CD14-positive monocyte (primary cell): ENCODE data around the gene INKA1. TPM values are rescaled to one million over a fixed set of nuclear protein-coding genes. Genes with fewer than 3 reads are reported as not detected.

Experiments used
- DNase-seq, 3 donors: peaks; one replicate each; pipeline ENCODE4 v3.0.0-alpha.2; 2011 to 2022
- H2AFZ ChIP-seq: 2 replicates; pipeline ENCODE4 v1.6.0; 2012; ENCODE audit warnings: mild to moderate bottlenecking, low read depth, low read length, inconsistent platforms; ENCODE audit not compliant: insufficient read depth, poor library complexity, severe bottlenecking
- H3K27ac ChIP-seq, 2 donors: 1 replicate in 1 of 2; 2 replicates in 1 of 2; pipeline ENCODE4 v1.5.1; 2012 to 2013; ENCODE audit warnings: low read length in 2 of 2, control low read depth in 1 of 2, inconsistent platforms in 1 of 2, low read depth in 1 of 2, mild to moderate bottlenecking in 1 of 2
- H3K27me3 ChIP-seq, 2 donors: one replicate each; pipeline versions ENCODE4 v1.6.0 to v1.6.1; 2011 to 2013; ENCODE audit warnings: low read length in 2 of 2; ENCODE audit not compliant: control insufficient read depth in 2 of 2, insufficient read depth in 2 of 2
- H3K36me3 ChIP-seq, 2 donors: replicated peaks in 1 of 2; 1 replicate in 1 of 2; 2 replicates in 1 of 2; pipeline versions ENCODE4 v1.5.1 to v1.6.1; 2012 to 2013; ENCODE audit warnings: low read length in 2 of 2, control low read depth in 1 of 2, inconsistent platforms in 1 of 2, mild to moderate bottlenecking in 1 of 2; ENCODE audit not compliant: insufficient read depth in 2 of 2, control insufficient read depth in 1 of 2
- H3K4me1 ChIP-seq, 2 donors: 1 replicate in 1 of 2; 2 replicates in 1 of 2; pipeline versions ENCODE4 v1.5.1 to v1.6.1; 2012 to 2013; ENCODE audit warnings: low read length in 2 of 2, control low read depth in 1 of 2, inconsistent platforms in 1 of 2, mild to moderate bottlenecking in 1 of 2, moderate library complexity in 1 of 2; ENCODE audit not compliant: insufficient read depth in 2 of 2, control insufficient read depth in 1 of 2
- H3K4me2 ChIP-seq: replicated peaks from 2 replicates; pipeline ENCODE3; 2012; ENCODE audit warnings: low read length, moderate library complexity, mild to moderate bottlenecking; ENCODE audit not compliant: poor library complexity, severe bottlenecking; ENCODE audit errors: extremely low read depth
- H3K4me3 ChIP-seq, 3 experiments: fragments of 200-600 bp in 1 of 3; sonication (generic) in 1 of 3; replicated peaks in 1 of 3; 1 replicate in 2 of 3; 2 replicates in 1 of 3; pipeline ENCODE4 v1.5.1; 2011 to 2013; ENCODE audit warnings: low read length in 3 of 3, mild to moderate bottlenecking in 3 of 3, control low read depth in 2 of 3, low read depth in 2 of 3, inconsistent platforms in 1 of 3, moderate library complexity in 1 of 3
- H3K79me2 ChIP-seq: 2 replicates; pipeline ENCODE4 v1.6.0; 2012; ENCODE audit warnings: mild to moderate bottlenecking, control low read depth, inconsistent platforms, low read length, moderate library complexity; ENCODE audit not compliant: insufficient read depth
- H3K9ac ChIP-seq: 2 replicates; pipeline ENCODE4 v1.6.0; 2017; ENCODE audit warnings: low read length, mild to moderate bottlenecking; ENCODE audit not compliant: insufficient read depth, poor library complexity, severe bottlenecking
- H3K9me3 ChIP-seq, 2 donors: replicated peaks in 1 of 2; 1 replicate in 1 of 2; 2 replicates in 1 of 2; pipeline versions ENCODE4 v1.5.1 to v1.6.1; 2012 to 2013; ENCODE audit warnings: low read length in 2 of 2, control low read depth in 1 of 2; ENCODE audit not compliant: control insufficient read depth in 1 of 2, insufficient read depth in 1 of 2
- H4K20me1 ChIP-seq: 2 replicates; pipeline ENCODE4 v1.6.0; 2012; ENCODE audit warnings: mild to moderate bottlenecking, low read length, control low read depth, moderate library complexity; ENCODE audit not compliant: insufficient read depth
- H3K27ac Mint-ChIP-seq, 7 donors: one replicate each; pipeline ENCODE4 v1.8.0; 2020; ENCODE audit warnings: mild to moderate bottlenecking in 7 of 7, mixed read lengths in 7 of 7, moderate library complexity in 6 of 7, inconsistent platforms in 2 of 7
- H3K27me3 Mint-ChIP-seq, 3 donors: one replicate each; pipeline ENCODE4 v1.8.0; 2021 to 2022; ENCODE audit warnings: low read depth in 3 of 3, mild to moderate bottlenecking in 3 of 3, mixed read lengths in 3 of 3, moderate library complexity in 3 of 3, inconsistent platforms in 1 of 3
- H3K36me3 Mint-ChIP-seq, 2 donors: one replicate each; pipeline ENCODE4 v1.8.0; 2020; ENCODE audit warnings: mixed read lengths in 2 of 2, inconsistent platforms in 1 of 2, mild to moderate bottlenecking in 1 of 2
- H3K4me1 Mint-ChIP-seq: one replicate; pipeline ENCODE4 v1.8.0; 2020; ENCODE audit warnings: mild to moderate bottlenecking, mixed read lengths
- H3K4me3 Mint-ChIP-seq, 2 donors: one replicate each; pipeline ENCODE4 v1.8.0; 2020; ENCODE audit warnings: mild to moderate bottlenecking in 2 of 2, mixed read lengths in 2 of 2, moderate library complexity in 1 of 2
- H3K9me3 Mint-ChIP-seq, 7 donors: one replicate each; pipeline ENCODE4 v1.8.0; 2020 to 2022; ENCODE audit warnings: mixed read lengths in 7 of 7, mild to moderate bottlenecking in 6 of 7, moderate library complexity in 6 of 7, inconsistent platforms in 2 of 7
- WGBS: methylation state at CpG from one replicate; pipeline ENCODE4 v1.1.5; 2013; ENCODE audit warnings: missing lambda C conversion rate; ENCODE audit not compliant: insufficient coverage; 5-methylcytosine and 5-hydroxymethylcytosine counted together
- intact Hi-C, 2 donors: fragments of 100-400 bp; cut with micrococcal nuclease; formaldehyde crosslinking; loops; one replicate each; pipeline versions ENCODE4 v1.15.0 to v1.15.1; 2023
- polyA plus RNA-seq, 3 donors: library from polyadenylated mRNA; depleted of rRNA in 1 of 3; unstranded in 2 of 3; stranded (reverse) in 1 of 3; fragments of 300-500 nt in 2 of 3; fragments of >200 nt in 1 of 3; fragmentation: Illumina TruSeq in 2 of 3; gene quantifications; 1 replicate in 2 of 3; 2 replicates in 1 of 3; pipeline ENCODE4 v1.2.3, GENCODE V29; 2012 to 2021
- TF ChIP-seq, protein P1 (sequence below): fragments of 200-600 bp; IDR thresholded peaks from one replicate; pipeline ENCODE4 v1.8.0; 2022; ENCODE audit warnings: antibody characterized with exemption, mild to moderate bottlenecking

The INKA1 gene
- polyA plus RNA-seq, 3 donors = 0.43 to 1.3 (median 1.3) TPM

DNA sequence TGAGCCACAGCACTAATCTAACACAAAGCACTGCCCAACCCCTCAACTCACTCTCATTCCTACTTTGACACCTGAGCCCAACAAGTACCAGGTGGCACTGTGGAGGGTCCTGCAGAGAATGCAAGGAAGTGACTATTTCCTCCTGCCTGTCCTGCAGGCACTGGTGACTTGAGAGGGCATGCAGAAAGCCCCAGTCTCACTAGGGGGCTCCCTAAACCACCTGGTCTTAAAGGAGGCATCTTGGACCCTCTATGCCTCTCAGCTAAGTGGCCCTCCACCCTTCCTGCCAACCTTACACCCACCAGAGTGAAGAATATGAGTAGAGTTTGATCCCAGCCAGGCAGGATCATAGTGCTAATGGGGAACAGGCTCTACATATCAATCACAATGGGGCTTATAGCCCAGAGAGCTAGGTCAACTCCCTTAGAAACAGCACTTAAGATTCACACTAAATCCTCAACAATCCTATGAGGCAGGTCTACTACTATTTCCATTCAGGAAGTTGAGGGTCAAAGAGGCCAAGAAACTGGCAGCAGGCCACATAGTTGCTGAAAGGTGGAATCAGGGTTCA lies 38.1 kb downstream of the INKA1 start:
- H3K79me2 ChIP-seq = no peaks in the 10 kb centered on the region
- no peaks in the 10 kb centered on the region for H3K27me3 ChIP-seq
- intact Hi-C loops = no loop called here
- TF ChIP-seq, protein P1, sequence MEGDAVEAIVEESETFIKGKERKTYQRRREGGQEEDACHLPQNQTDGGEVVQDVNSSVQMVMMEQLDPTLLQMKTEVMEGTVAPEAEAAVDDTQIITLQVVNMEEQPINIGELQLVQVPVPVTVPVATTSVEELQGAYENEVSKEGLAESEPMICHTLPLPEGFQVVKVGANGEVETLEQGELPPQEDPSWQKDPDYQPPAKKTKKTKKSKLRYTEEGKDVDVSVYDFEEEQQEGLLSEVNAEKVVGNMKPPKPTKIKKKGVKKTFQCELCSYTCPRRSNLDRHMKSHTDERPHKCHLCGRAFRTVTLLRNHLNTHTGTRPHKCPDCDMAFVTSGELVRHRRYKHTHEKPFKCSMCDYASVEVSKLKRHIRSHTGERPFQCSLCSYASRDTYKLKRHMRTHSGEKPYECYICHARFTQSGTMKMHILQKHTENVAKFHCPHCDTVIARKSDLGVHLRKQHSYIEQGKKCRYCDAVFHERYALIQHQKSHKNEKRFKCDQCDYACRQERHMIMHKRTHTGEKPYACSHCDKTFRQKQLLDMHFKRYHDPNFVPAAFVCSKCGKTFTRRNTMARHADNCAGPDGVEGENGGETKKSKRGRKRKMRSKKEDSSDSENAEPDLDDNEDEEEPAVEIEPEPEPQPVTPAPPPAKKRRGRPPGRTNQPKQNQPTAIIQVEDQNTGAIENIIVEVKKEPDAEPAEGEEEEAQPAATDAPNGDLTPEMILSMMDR = no peak
- peaks cover 28 to 56% of the 10 kb centered on the region in 2 donors for H3K36me3 Mint-ChIP-seq
- no peaks in the 10 kb centered on the region for H3K9me3 ChIP-seq
- no peaks in the 10 kb centered on the region for H3K4me1 ChIP-seq
- no peak overlapping the region for H3K4me3 Mint-ChIP-seq
- H2AFZ ChIP-seq = no peak overlapping the region
- H3K27ac Mint-ChIP-seq = no peak overlapping the region
- peaks cover 0 to 1% (median 0%) of the 10 kb centered on the region in 3 donors for H3K27me3 Mint-ChIP-seq
- H3K4me2 ChIP-seq = no peak overlapping the region
- no peaks in the 10 kb centered on the region for H4K20me1 ChIP-seq
- H3K27ac ChIP-seq = no peak overlapping the region
- no peak overlapping the region for H3K9ac ChIP-seq
- no peak overlapping the region for H3K4me3 ChIP-seq
- H3K9me3 Mint-ChIP-seq = no peaks in the 10 kb centered on the region
- DNase-seq = no peak
- no peaks in the 10 kb centered on the region for H3K4me1 Mint-ChIP-seq
- peaks cover 15 to 52% of the 10 kb centered on the region in 2 donors for H3K36me3 ChIP-seq

DNA sequence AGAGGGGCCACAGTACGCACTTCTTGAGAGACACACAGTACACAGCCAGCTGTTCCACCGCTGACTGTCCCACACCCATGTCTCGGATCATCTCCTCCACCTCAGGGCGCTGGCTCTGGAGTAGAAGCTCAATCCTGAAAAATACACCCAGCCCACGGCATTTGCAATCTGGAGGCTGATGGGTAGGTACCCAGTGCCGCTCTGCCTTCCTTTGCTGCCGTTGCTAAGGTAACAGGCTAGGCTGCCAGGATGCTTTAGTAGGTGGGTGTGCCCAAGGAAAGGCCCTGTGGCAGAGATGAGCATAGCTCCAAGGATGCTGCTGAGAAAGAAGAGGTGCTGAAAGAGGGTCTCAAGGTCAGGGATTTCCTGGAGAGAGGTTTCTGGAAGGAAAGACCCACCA lies 38.7 kb downstream of the INKA1 start:
- H3K27me3 Mint-ChIP-seq = peaks cover 0 to 1% (median 0%) of the 10 kb centered on the region in 3 donors
- H3K4me2 ChIP-seq = no peak overlapping the region
- no peak overlapping the region for H3K9ac ChIP-seq
- H3K4me3 ChIP-seq = no peak overlapping the region
- no peak overlapping the region for H3K27ac ChIP-seq
- no peaks in the 10 kb centered on the region for H3K79me2 ChIP-seq
- H3K27ac Mint-ChIP-seq = no peak overlapping the region
- no peaks in the 10 kb centered on the region for H3K9me3 ChIP-seq
- WGBS = 88% methylated on average over 1 of the region's 7 CpGs
- no peak overlapping the region for H3K4me3 Mint-ChIP-seq
- H3K4me1 Mint-ChIP-seq = no peaks in the 10 kb centered on the region
- H3K4me1 ChIP-seq = no peaks in the 10 kb centered on the region
- H3K36me3 Mint-ChIP-seq = peaks cover 32 to 59% of the 10 kb centered on the region in 2 donors
- H3K36me3 ChIP-seq = peaks cover 19 to 57% of the 10 kb centered on the region in 2 donors
- no peak for DNase-seq
- H3K27me3 ChIP-seq = no peaks in the 10 kb centered on the region
- TF ChIP-seq, protein P1 = no peak
- no peaks in the 10 kb centered on the region for H3K9me3 Mint-ChIP-seq
- no peak overlapping the region for H2AFZ ChIP-seq
- H4K20me1 ChIP-seq = no peaks in the 10 kb centered on the region
- intact Hi-C loops = no loop called here
